Liver (tissue), 9 donors: ENCODE measurements around the gene BDKRB2. TPM values are rescaled to one million over a fixed set of nuclear protein-coding genes. Genes with fewer than 3 reads are reported as not detected.

Source experiments
- DNase-seq: peaks from one replicate; pipeline ENCODE4 v3.0.0-alpha.2; 2017; ENCODE audit warnings: low spot score
- H3K27ac ChIP-seq, 2 donors: one replicate each; pipeline ENCODE4 v1.7.0; 2013; ENCODE audit warnings: inconsistent platforms in 2 of 2, low read length in 2 of 2, control low read depth in 1 of 2, low read depth in 1 of 2, mild to moderate bottlenecking in 1 of 2
- H3K27me3 ChIP-seq, 4 donors: one replicate each; pipeline versions ENCODE4 v1.6.1 to v1.7.0; 2013; ENCODE audit warnings: low read length in 3 of 4, inconsistent platforms in 1 of 4, mild to moderate bottlenecking in 1 of 4, moderate library complexity in 1 of 4; ENCODE audit not compliant: control insufficient read depth in 4 of 4, insufficient read depth in 4 of 4
- H3K36me3 ChIP-seq, 4 donors: one replicate each; pipeline versions ENCODE4 v1.6.1 to v1.7.0; 2013; ENCODE audit warnings: low read length in 3 of 4, mild to moderate bottlenecking in 3 of 4, low read depth in 1 of 4, moderate library complexity in 1 of 4; ENCODE audit not compliant: control insufficient read depth in 4 of 4, insufficient read depth in 3 of 4
- H3K4me1 ChIP-seq, 4 donors: one replicate each; pipeline versions ENCODE4 v1.6.1 to v1.7.0; 2013; ENCODE audit warnings: low read length in 3 of 4, mild to moderate bottlenecking in 3 of 4, moderate library complexity in 1 of 4; ENCODE audit not compliant: control insufficient read depth in 4 of 4, insufficient read depth in 4 of 4
- H3K4me3 ChIP-seq, 3 donors: one replicate each; pipeline versions ENCODE4 v1.6.1 to v1.7.0; 2013; ENCODE audit warnings: low read length in 3 of 3, control low read depth in 1 of 3, low read depth in 1 of 3, mild to moderate bottlenecking in 1 of 3
- H3K9ac ChIP-seq, 2 donors: one replicate each; pipeline ENCODE4 v1.7.0; 2013; ENCODE audit warnings: low read length in 2 of 2, mild to moderate bottlenecking in 2 of 2, moderate library complexity in 2 of 2, control low read depth in 1 of 2, low read depth in 1 of 2
- H3K9me3 ChIP-seq, 4 donors: one replicate each; pipeline versions ENCODE4 v1.6.1 to v1.7.0; 2013; ENCODE audit warnings: low read length in 3 of 4; ENCODE audit not compliant: control insufficient read depth in 4 of 4
- FOXA1 ChIP-seq: IDR thresholded peaks from 2 replicates; pipeline ENCODE4 v1.6.1; 2016; ENCODE audit warnings: antibody characterized with exemption
- FOXA2 ChIP-seq: IDR thresholded peaks from 2 replicates; pipeline ENCODE4 v1.6.1; 2016; ENCODE audit warnings: antibody characterized with exemption
- GABPA ChIP-seq, 2 donors: IDR thresholded peaks in 1 of 2; conservative IDR thresholded peaks in 1 of 2; 2 replicates each; pipeline ENCODE4 v1.6.1; 2016; ENCODE audit warnings: antibody characterized with exemption in 2 of 2, mild to moderate bottlenecking in 1 of 2, moderate library complexity in 1 of 2
- HNF4A ChIP-seq, 2 donors: conservative IDR thresholded peaks; 2 replicates each; pipeline ENCODE4 v1.6.1; 2016; ENCODE audit warnings: antibody characterized with exemption in 2 of 2, mild to moderate bottlenecking in 2 of 2
- HNF4G ChIP-seq: IDR thresholded peaks from 2 replicates; pipeline ENCODE4 v1.6.1; 2016; ENCODE audit warnings: antibody characterized with exemption
- JUND ChIP-seq, 2 donors: IDR thresholded peaks; 2 replicates each; pipeline ENCODE4 v1.6.1; 2016; ENCODE audit warnings: antibody characterized with exemption in 2 of 2
- NR2F2 ChIP-seq: IDR thresholded peaks from 2 replicates; pipeline ENCODE4 v1.6.1; 2016; ENCODE audit warnings: antibody characterized with exemption
- RAD21 ChIP-seq, 2 donors: IDR thresholded peaks; 2 replicates each; pipeline ENCODE4 v1.6.1; 2016; ENCODE audit warnings: antibody characterized with exemption in 2 of 2, mild to moderate bottlenecking in 2 of 2
- RXRA ChIP-seq, 2 donors: IDR thresholded peaks; 2 replicates each; pipeline ENCODE4 v1.6.1; 2017 to 2018; ENCODE audit warnings: antibody characterized with exemption in 2 of 2, mild to moderate bottlenecking in 1 of 2
- SP1 ChIP-seq: IDR thresholded peaks from 2 replicates; pipeline ENCODE4 v1.6.1; 2018; ENCODE audit warnings: antibody characterized with exemption, mild to moderate bottlenecking
- TAF1 ChIP-seq: conservative IDR thresholded peaks from 2 replicates; pipeline ENCODE4 v1.6.1; 2016; ENCODE audit warnings: antibody characterized with exemption, mild to moderate bottlenecking
- YY1 ChIP-seq: IDR thresholded peaks from 2 replicates; pipeline ENCODE4 v1.6.1; 2016; ENCODE audit warnings: antibody characterized with exemption, mild to moderate bottlenecking
- WGBS: extraction: QIAGEN DNeasy Blood & Tissue Kit; methylation state at CpG from one replicate; pipeline ENCODE4 v1.1.7; 2013; 5-methylcytosine and 5-hydroxymethylcytosine counted together
- polyA plus RNA-seq, 2 donors: library from polyadenylated mRNA; stranded (reverse) in 1 of 2; unstranded in 1 of 2; fragments of 200-250 nt in 1 of 2; fragments of >200 nt in 1 of 2; fragmentation: Nextera tagmentation in 1 of 2; extraction: Ambion mirVana in 1 of 2; gene quantifications; one replicate each; pipeline versions ENCODE4 v1.2.1 to v1.2.3, GENCODE V29; 2013 to 2015
- total RNA-seq, 2 donors: library from RNA; depleted of rRNA; stranded (reverse); fragments of >200 nt; gene quantifications; one replicate each; pipeline ENCODE4 v1.2.3, GENCODE V29; 2014
- TF ChIP-seq, protein P1 (sequence below): IDR thresholded peaks from 2 replicates; pipeline ENCODE4 v1.6.1; 2016; ENCODE audit warnings: antibody characterized with exemption
- TF ChIP-seq, protein P2 (sequence below): IDR thresholded peaks from 2 replicates; pipeline ENCODE4 v1.6.1; 2016; ENCODE audit warnings: antibody characterized with exemption
- TF ChIP-seq, protein P3 (sequence below): IDR thresholded peaks from 2 replicates; pipeline ENCODE4 v1.6.1; 2016; ENCODE audit warnings: antibody characterized with exemption
- TF ChIP-seq, protein P4 (sequence below): IDR thresholded peaks from 2 replicates; pipeline ENCODE4 v1.6.1; 2016; ENCODE audit warnings: antibody characterized with exemption, mild to moderate bottlenecking
- TF ChIP-seq, protein P5 (sequence below): fragments of 150-350 bp; IDR thresholded peaks from 2 replicates; pipeline ENCODE4 v1.5.1; 2017; ENCODE audit warnings: improper control_type of control experiment, low read depth, low read length; ENCODE audit not compliant: missing input control
- donor health status: healthy.
- donor health status: healthy.
- donor health status: healthy.
- donor health status: healthy.
- donor health status: healthy.

Gene BDKRB2
- total and polyA plus RNA-seq, 4 donors, result 0.10 to 0.25 (median 0.17) TPM

DNA sequence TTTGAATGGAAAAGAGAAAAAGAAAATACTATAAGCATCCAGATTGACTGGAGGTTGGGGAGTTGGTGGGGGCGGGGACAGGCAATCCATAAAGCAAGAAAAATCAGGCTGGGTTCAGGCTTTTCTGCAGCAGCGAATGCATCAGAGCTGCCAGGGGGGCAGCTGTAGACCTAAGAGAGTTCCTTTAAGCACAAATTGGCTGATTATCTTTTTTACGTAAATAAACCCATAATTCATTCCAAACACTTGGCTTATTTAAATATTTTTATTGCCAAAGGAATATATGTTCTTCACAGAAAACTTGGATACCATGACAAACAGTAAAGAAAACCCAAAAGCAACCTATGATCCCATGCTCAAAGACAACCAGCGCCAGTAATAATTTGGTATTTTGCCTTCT lies 10.2 kb downstream of the BDKRB2 start:
- 89% methylated on average over 4 of the region's 4 CpGs for WGBS

DNA sequence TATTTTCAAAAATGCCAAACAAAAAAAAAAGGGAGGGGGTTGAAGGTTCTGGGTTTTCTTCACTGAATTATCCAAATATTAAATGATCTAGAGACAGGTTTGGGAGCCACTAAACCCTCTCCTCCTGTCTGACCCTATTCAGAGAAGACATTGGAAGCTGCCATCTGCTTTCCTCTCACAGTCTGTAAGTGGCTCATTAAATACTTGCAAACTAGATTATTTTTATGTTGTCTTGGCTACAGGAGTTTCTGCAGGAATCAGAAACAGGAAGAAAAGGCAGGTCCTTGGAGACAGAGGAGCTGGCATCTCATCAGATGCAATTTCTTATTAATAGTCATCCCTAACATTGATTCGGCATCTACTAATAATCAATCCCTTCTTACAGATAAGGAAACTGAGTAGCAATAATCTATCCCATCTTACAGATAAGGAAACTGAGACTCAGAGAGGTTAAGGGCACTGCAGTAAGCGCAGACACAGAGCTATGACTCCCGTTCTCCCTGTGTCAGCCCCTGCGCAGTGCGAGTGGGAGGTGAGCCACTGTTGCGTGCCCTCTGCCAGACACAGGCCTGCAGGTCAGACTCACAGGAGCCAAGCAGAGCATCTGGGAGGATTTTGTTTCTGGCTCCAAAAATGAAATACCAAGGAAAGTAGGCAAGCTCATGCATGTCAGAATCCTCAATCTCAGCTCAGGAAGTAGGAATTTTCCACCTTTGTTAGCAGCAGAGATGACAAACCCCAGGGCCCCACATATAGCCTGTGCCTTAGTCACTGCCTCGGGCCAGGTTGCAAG lies 11.0 kb downstream of the BDKRB2 start:
- H3K27me3 ChIP-seq, result peaks cover 0 to 4% (median 3%) of the 10 kb centered on the region in 4 donors
- no peaks in the 10 kb centered on the region for H3K36me3 ChIP-seq
- 85% methylated on average over 7 of the region's 7 CpGs for WGBS
- H3K4me3 ChIP-seq, result no peak overlapping the region
- no peak overlapping the region for H3K27ac ChIP-seq
- H3K9ac ChIP-seq, result no peak overlapping the region
- peaks cover 0 to 4% (median 3%) of the 10 kb centered on the region in 4 donors for H3K4me1 ChIP-seq
- DNase-seq, result no peak
- H3K9me3 ChIP-seq, result no peaks in the 10 kb centered on the region
- TF ChIP-seq, protein P1, sequence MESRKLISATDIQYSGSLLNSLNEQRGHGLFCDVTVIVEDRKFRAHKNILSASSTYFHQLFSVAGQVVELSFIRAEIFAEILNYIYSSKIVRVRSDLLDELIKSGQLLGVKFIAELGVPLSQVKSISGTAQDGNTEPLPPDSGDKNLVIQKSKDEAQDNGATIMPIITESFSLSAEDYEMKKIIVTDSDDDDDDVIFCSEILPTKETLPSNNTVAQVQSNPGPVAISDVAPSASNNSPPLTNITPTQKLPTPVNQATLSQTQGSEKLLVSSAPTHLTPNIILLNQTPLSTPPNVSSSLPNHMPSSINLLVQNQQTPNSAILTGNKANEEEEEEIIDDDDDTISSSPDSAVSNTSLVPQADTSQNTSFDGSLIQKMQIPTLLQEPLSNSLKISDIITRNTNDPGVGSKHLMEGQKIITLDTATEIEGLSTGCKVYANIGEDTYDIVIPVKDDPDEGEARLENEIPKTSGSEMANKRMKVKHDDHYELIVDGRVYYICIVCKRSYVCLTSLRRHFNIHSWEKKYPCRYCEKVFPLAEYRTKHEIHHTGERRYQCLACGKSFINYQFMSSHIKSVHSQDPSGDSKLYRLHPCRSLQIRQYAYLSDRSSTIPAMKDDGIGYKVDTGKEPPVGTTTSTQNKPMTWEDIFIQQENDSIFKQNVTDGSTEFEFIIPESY, result no peak
- no peak for TF ChIP-seq TAF1
- TF ChIP-seq, protein P2, sequence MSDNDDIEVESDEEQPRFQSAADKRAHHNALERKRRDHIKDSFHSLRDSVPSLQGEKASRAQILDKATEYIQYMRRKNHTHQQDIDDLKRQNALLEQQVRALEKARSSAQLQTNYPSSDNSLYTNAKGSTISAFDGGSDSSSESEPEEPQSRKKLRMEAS, result no peak
- no peak for TF ChIP-seq FOXA1
- TF ChIP-seq, protein P3, sequence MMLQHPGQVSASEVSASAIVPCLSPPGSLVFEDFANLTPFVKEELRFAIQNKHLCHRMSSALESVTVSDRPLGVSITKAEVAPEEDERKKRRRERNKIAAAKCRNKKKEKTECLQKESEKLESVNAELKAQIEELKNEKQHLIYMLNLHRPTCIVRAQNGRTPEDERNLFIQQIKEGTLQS, result no peak
- TF ChIP-seq NR2F2, result no peak
- no peak for TF ChIP-seq RXRA (IDR thresholded peaks at IDR 0.05)
- no peak for TF ChIP-seq HNF4G
- TF ChIP-seq GABPA (IDR thresholded peaks at IDR 0.05 in 1 of 2, conservative IDR thresholded peaks at IDR 0.05 in 1 of 2), result no peak
- no peak for TF ChIP-seq HNF4A (conservative IDR thresholded peaks at IDR 0.05)
- TF ChIP-seq FOXA2, result no peak
- TF ChIP-seq SP1, result no peak
- TF ChIP-seq JUND (IDR thresholded peaks at IDR 0.05), result no peak
- TF ChIP-seq, protein P4, sequence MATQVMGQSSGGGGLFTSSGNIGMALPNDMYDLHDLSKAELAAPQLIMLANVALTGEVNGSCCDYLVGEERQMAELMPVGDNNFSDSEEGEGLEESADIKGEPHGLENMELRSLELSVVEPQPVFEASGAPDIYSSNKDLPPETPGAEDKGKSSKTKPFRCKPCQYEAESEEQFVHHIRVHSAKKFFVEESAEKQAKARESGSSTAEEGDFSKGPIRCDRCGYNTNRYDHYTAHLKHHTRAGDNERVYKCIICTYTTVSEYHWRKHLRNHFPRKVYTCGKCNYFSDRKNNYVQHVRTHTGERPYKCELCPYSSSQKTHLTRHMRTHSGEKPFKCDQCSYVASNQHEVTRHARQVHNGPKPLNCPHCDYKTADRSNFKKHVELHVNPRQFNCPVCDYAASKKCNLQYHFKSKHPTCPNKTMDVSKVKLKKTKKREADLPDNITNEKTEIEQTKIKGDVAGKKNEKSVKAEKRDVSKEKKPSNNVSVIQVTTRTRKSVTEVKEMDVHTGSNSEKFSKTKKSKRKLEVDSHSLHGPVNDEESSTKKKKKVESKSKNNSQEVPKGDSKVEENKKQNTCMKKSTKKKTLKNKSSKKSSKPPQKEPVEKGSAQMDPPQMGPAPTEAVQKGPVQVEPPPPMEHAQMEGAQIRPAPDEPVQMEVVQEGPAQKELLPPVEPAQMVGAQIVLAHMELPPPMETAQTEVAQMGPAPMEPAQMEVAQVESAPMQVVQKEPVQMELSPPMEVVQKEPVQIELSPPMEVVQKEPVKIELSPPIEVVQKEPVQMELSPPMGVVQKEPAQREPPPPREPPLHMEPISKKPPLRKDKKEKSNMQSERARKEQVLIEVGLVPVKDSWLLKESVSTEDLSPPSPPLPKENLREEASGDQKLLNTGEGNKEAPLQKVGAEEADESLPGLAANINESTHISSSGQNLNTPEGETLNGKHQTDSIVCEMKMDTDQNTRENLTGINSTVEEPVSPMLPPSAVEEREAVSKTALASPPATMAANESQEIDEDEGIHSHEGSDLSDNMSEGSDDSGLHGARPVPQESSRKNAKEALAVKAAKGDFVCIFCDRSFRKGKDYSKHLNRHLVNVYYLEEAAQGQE, result no peak

More for the DNA sequence above, 10.2 kb downstream of the BDKRB2 start:
- Histone ChIP-seq H3K36me3 (no peaks in the 10 kb centered on the region), H3K4me3 (no peak overlapping the region), H3K9ac (no peak overlapping the region), H3K27ac (no peak overlapping the region), H3K9me3 (no peaks in the 10 kb centered on the region), H3K4me1 (peaks cover 0 to 4% (median 3%) of the 10 kb centered on the region in 4 donors), H3K27me3 (peaks cover 0 to 3% (median 2%) of the 10 kb centered on the region in 4 donors)
- DNase-seq, result no peak
- TF ChIP-seq YY1 (no peak), RXRA (IDR thresholded peaks at IDR 0.05) (no peak), HNF4G (no peak), FOXA2 (no peak), RAD21 (IDR thresholded peaks at IDR 0.05) (no peak), SP1 (no peak), GABPA (IDR thresholded peaks at IDR 0.05 in 1 of 2, conservative IDR thresholded peaks at IDR 0.05 in 1 of 2) (no peak), FOXA1 (no peak)
- TF ChIP-seq, protein P3, result no peak
- TF ChIP-seq, protein P1, result no peak
- TF ChIP-seq, protein P2, result no peak
- TF ChIP-seq, protein P5, sequence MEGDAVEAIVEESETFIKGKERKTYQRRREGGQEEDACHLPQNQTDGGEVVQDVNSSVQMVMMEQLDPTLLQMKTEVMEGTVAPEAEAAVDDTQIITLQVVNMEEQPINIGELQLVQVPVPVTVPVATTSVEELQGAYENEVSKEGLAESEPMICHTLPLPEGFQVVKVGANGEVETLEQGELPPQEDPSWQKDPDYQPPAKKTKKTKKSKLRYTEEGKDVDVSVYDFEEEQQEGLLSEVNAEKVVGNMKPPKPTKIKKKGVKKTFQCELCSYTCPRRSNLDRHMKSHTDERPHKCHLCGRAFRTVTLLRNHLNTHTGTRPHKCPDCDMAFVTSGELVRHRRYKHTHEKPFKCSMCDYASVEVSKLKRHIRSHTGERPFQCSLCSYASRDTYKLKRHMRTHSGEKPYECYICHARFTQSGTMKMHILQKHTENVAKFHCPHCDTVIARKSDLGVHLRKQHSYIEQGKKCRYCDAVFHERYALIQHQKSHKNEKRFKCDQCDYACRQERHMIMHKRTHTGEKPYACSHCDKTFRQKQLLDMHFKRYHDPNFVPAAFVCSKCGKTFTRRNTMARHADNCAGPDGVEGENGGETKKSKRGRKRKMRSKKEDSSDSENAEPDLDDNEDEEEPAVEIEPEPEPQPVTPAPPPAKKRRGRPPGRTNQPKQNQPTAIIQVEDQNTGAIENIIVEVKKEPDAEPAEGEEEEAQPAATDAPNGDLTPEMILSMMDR, result no peak
